Colonic mucosa (tissue), 4 donors: ENCODE measurements around the gene CRMP1. TPM values are rescaled to one million over a fixed set of nuclear protein-coding genes. Genes with fewer than 3 reads are reported as not detected.

ENCODE experiments used
- DNase-seq: peaks from one replicate; pipeline ENCODE4 v3.0.0-alpha.2; 2020
- H3K27ac ChIP-seq: fragments of 200-600 bp; one replicate; pipeline ENCODE4 v1.8.0; 2021
- H3K27me3 ChIP-seq: fragments of 200-600 bp; one replicate; pipeline ENCODE4 v1.8.0; 2021
- H3K36me3 ChIP-seq: fragments of 200-600 bp; one replicate; pipeline ENCODE4 v1.8.0; 2021
- H3K4me1 ChIP-seq: fragments of 200-600 bp; one replicate; pipeline ENCODE4 v1.8.0; 2021; ENCODE audit warnings: mild to moderate bottlenecking
- H3K4me3 ChIP-seq: fragments of 200-600 bp; one replicate; pipeline ENCODE4 v1.8.0; 2021
- H3K9ac ChIP-seq, 2 donors: one replicate each; pipeline ENCODE4 v1.7.0; 2013; ENCODE audit warnings: control low read depth in 2 of 2, low read depth in 2 of 2, low read length in 2 of 2
- H3K9me3 ChIP-seq: fragments of 200-600 bp; one replicate; pipeline ENCODE4 v1.8.0; 2021
- intact Hi-C: fragments of 100-400 bp; cut with DNase I; formaldehyde crosslinking; loops from one replicate; pipeline ENCODE4 v1.14.1; 2022
- total RNA-seq, 2 donors: library from RNA; stranded (reverse); fragmentation: NEBNext Ultra II Directional in 1 of 2; extraction: Animal tissue kit (Norgen Biotek cat#: 25700) in 1 of 2; gene quantifications; one replicate each; pipeline ENCODE4 v1.2.1, GENCODE V29; 2021
- TF ChIP-seq, protein P1 (sequence below): fragments of 200-600 bp; IDR thresholded peaks from one replicate; pipeline ENCODE4 v1.8.0; 2022; ENCODE audit warnings: antibody characterized with exemption, mild to moderate bottlenecking
- donor health status: healthy.
- donor health status: DM: no; HTN: no; CAD: no.
- donor health status: DM: no; HTN: no; CAD: no.

Gene CRMP1
- total RNA-seq, 2 donors from 2014 or later = 0.49 to 1.2 TPM

DNA sequence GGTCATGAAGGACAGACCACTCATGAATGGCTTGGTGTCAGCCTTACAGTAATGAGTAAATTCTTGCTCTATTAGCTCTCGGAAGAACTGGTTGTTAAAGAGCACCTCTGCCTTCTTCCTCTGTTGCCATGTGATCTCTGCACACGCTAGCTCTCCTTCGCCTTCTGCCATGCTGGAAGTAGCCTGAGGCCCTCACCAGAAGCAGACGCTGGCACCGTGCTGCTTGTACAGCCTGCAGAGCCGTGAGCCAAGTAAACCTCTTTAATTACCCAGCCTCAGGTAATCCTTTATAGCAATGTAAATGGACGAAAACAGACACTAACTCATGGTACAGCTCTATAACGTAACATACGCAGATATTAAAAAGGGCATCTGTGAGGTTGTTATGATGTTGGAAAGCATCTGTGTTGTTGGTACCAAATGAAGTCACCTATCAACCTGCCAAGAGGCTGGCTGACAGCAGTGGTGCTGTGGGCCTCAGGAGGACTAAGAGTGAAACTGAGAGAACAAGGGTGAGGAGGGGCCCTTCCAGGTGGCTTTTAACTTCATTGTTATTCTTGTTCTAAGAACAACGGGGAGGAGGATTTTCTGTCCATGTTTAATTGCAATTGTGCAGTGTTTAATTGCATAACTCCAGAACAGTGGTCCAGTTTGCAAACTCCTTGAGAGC, 69.2 kb downstream of the CRMP1 start:
- DNase-seq = no peak
- Histone ChIP-seq H3K4me1 (no peaks in the 10 kb centered on the region), H3K4me3 (no peak overlapping the region), H3K27ac (no peak overlapping the region), H3K9ac (no peak overlapping the region), H3K9me3 (no peaks in the 10 kb centered on the region), H3K36me3 (no peaks in the 10 kb centered on the region), H3K27me3 (no peaks in the 10 kb centered on the region)
- intact Hi-C loops = no loop called here
- TF ChIP-seq, protein P1, sequence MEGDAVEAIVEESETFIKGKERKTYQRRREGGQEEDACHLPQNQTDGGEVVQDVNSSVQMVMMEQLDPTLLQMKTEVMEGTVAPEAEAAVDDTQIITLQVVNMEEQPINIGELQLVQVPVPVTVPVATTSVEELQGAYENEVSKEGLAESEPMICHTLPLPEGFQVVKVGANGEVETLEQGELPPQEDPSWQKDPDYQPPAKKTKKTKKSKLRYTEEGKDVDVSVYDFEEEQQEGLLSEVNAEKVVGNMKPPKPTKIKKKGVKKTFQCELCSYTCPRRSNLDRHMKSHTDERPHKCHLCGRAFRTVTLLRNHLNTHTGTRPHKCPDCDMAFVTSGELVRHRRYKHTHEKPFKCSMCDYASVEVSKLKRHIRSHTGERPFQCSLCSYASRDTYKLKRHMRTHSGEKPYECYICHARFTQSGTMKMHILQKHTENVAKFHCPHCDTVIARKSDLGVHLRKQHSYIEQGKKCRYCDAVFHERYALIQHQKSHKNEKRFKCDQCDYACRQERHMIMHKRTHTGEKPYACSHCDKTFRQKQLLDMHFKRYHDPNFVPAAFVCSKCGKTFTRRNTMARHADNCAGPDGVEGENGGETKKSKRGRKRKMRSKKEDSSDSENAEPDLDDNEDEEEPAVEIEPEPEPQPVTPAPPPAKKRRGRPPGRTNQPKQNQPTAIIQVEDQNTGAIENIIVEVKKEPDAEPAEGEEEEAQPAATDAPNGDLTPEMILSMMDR = no peak

DNA sequence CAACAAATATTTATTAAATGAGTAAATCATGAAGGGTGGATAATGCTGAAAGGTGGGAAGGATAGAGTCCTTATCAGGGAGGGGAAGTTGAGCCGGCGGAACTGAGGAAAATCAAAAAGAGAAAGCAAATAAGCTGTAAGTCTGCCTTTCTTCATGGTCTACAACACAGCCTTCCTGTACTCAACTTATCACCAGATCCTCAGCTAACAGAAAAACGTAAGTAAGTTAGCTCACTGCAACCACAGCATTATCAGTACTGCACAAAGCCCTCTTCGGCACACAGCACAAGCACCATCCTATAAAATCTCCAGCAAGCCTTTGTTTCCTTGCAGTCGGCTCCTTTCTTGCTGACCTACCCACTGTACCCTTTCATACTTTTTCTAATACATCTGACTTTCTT, 70.3 kb downstream of the CRMP1 start:
- H3K4me1 ChIP-seq = no peaks in the 10 kb centered on the region
- DNase-seq = no peak
- H3K4me3 ChIP-seq = no peak overlapping the region
- H3K27me3 ChIP-seq = no peaks in the 10 kb centered on the region
- no peaks in the 10 kb centered on the region for H3K36me3 ChIP-seq
- no peaks in the 10 kb centered on the region for H3K9me3 ChIP-seq
- intact Hi-C loops = no loop called here
- TF ChIP-seq, protein P1 = no peak
- no peak overlapping the region for H3K9ac ChIP-seq
- no peak overlapping the region for H3K27ac ChIP-seq

- Histone ChIP-seq H3K27ac (no peak overlapping the region), H3K4me3 (no peak overlapping the region), H3K9me3 (no peaks in the 10 kb centered on the region), H3K36me3 (no peaks in the 10 kb centered on the region), H3K27me3 (no peaks in the 10 kb centered on the region), H3K4me1 (no peaks in the 10 kb centered on the region), H3K9ac (no peak overlapping the region)
- intact Hi-C loops = no loop called here
- TF ChIP-seq, protein P1 = no peak
- no peak for DNase-seq
These were observed 71.1 kb downstream of the CRMP1 start for GRCh38 chr4:5821665-5822358.

DNA sequence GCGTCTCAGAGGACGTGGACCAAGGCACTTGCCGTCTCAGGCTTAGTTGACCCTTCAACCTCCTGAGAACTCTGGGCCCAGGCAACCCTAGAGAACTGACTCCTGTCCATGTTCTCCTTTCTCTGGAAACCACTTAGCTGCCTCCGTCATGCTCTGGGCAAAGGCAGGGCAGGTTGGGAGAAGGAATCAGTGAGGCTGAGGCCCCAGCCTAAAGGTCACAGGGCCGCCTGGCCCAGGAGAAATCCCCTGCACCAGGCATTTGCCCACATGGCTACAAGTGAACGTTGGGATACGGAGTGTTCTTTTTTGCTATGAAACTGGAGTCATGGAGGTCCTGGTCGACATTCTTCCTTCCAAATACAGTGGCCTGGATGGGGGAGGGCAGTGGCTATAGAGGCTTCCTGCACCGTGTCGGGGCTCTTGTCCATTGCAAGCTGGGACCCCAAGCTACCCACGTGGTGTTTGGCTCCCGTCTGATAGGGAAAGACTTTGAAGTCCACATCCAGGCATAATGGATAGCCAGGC, 76.0 kb downstream of the CRMP1 start:
- no peak overlapping the region for H3K27ac ChIP-seq
- TF ChIP-seq, protein P1 = no peak
- intact Hi-C loops = no loop called here
- no peaks in the 10 kb centered on the region for H3K36me3 ChIP-seq
- H3K9ac ChIP-seq = no peak overlapping the region
- no peak overlapping the region for H3K4me3 ChIP-seq
- no peaks in the 10 kb centered on the region for H3K9me3 ChIP-seq
- H3K27me3 ChIP-seq = no peaks in the 10 kb centered on the region
- no peak for DNase-seq
- no peaks in the 10 kb centered on the region for H3K4me1 ChIP-seq

DNA sequence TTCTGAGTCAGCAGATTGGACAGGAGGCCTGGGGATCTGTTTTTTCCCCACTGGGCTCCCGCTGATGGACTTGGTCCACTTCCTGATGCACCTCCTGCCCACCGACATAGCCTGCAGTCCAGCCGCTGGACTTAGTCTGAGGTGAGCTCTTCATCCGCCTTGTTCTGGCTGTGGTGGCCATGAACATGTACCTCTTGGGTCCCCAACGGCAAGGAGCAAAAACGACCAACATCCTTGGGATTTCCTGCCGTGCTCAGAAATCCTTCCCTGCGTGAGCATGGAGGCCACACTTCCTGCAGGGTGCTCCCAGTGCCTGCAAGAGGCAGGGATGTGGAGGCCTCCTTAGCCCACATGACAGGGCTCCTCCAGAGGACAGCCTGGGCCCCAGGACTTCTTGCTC, 76.8 kb downstream of the CRMP1 start:
- H3K27me3 ChIP-seq = no peaks in the 10 kb centered on the region
- no peaks in the 10 kb centered on the region for H3K9me3 ChIP-seq
- no peak overlapping the region for H3K4me3 ChIP-seq
- H3K9ac ChIP-seq = no peak overlapping the region
- DNase-seq = no peak
- TF ChIP-seq, protein P1 = no peak
- H3K27ac ChIP-seq = no peak overlapping the region
- intact Hi-C loops = no loop called here
- no peaks in the 10 kb centered on the region for H3K36me3 ChIP-seq
- no peaks in the 10 kb centered on the region for H3K4me1 ChIP-seq
